ENCODE measurements around the gene SOCS3. TPM values are rescaled to one million over a fixed set of nuclear protein-coding genes. Genes with fewer than 3 reads are reported as not detected.

Gene SOCS3
- polyA plus RNA-seq, 1 experiment, result 15.3 TPM

GRCh38 chr17:78317794-78318400 lies 42.0 kb downstream of the SOCS3 start:
- Histone ChIP-seq H3K4me3 (ENCODE audit: low read depth, low read length) (no peak overlapping the region), H3K9me3 (ENCODE audit: control insufficient read depth, insufficient read depth, low read length) (no peaks in the 10 kb centered on the region), H3K27me3 (ENCODE audit: control insufficient read depth, insufficient read depth, low read length) (no peaks in the 10 kb centered on the region), H3K27ac (ENCODE audit: low read depth, low read length) (no peak overlapping the region)
- no peak for DNase-seq (ENCODE audit: low read depth, low spot score)
- CTCF ChIA-PET, result no interaction called here
- POLR2A ChIA-PET, result no interaction called here
- TF ChIP-seq CTCF (IDR thresholded peaks at IDR 0.05; ENCODE audit: low read depth, low read length), result no peak

- H3K9me3 ChIP-seq (ENCODE audit: control insufficient read depth, insufficient read depth, low read length), result no peaks in the 10 kb centered on the region
- ChIA-PET CTCF (interaction anchor here (0.6 to 1.7 kb wide), 2 partner anchors 12 to 44 kb away, joined by 4 to 6 read pairs; no protein-coding TSS in a partner anchor), POLR2A (interaction anchor here (0.6 to 3.5 kb wide), 3 partner anchors 7 to 1921 kb away, joined by 3 to 32 read pairs (median 5); partner anchors contain the start of gene SOCS3)
- DNase-seq (ENCODE audit: low read depth, low spot score), result no peak
- no peak for TF ChIP-seq CTCF (IDR thresholded peaks at IDR 0.05; ENCODE audit: low read depth, low read length)
- H3K27ac ChIP-seq (ENCODE audit: low read depth, low read length), result peak overlapping the region; percentile 97
- no peak overlapping the region for H3K4me3 ChIP-seq (ENCODE audit: low read depth, low read length)
- no peaks in the 10 kb centered on the region for H3K27me3 ChIP-seq (ENCODE audit: control insufficient read depth, insufficient read depth, low read length)
Observed at GRCh38 chr17:78316867-78317789, 42.7 kb downstream of the SOCS3 start.

GRCh38 chr17:78316115-78316866 lies 43.6 kb downstream of the SOCS3 start:
- Histone ChIP-seq H3K27me3 (ENCODE audit: control insufficient read depth, insufficient read depth, low read length) (no peaks in the 10 kb centered on the region), H3K9me3 (ENCODE audit: control insufficient read depth, insufficient read depth, low read length) (no peaks in the 10 kb centered on the region), H3K27ac (ENCODE audit: low read depth, low read length) (peak overlapping the region; percentile 97), H3K4me3 (ENCODE audit: low read depth, low read length) (peak overlapping the region; percentile 43)
- no peak for DNase-seq (ENCODE audit: low read depth, low spot score)
- ChIA-PET CTCF (interaction anchor here (1.7 kb wide), 1 partner anchor 45 kb away, joined by 6 read pairs; no protein-coding TSS in a partner anchor), POLR2A (interaction anchor here (2.2 to 3.5 kb wide), 2 partner anchors 8 to 43 kb away, joined by 5 to 32 read pairs; partner anchors contain the start of gene SOCS3)
- no peak for TF ChIP-seq CTCF (IDR thresholded peaks at IDR 0.05; ENCODE audit: low read depth, low read length)

GRCh38 chr17:78315355-78316114 lies 44.3 kb downstream of the SOCS3 start:
- Histone ChIP-seq H3K4me3 (ENCODE audit: low read depth, low read length) (peak overlapping the region; percentile 43), H3K9me3 (ENCODE audit: control insufficient read depth, insufficient read depth, low read length) (no peaks in the 10 kb centered on the region), H3K27me3 (ENCODE audit: control insufficient read depth, insufficient read depth, low read length) (no peaks in the 10 kb centered on the region), H3K27ac (ENCODE audit: low read depth, low read length) (peak overlapping the region; percentile 97)
- DNase-seq (ENCODE audit: low read depth, low spot score), result peak; percentile 70
- no peak for TF ChIP-seq CTCF (IDR thresholded peaks at IDR 0.05; ENCODE audit: low read depth, low read length)
- ChIA-PET POLR2A (interaction anchor here (0.6 to 3.5 kb wide), 4 partner anchors 9 to 1044 kb away, joined by 3 to 32 read pairs (median 6); partner anchors contain the start of gene SOCS3), CTCF (interaction anchor here (0.8 to 1.7 kb wide), 2 partner anchors 45 to 46 kb away, joined by 3 to 6 read pairs; no protein-coding TSS in a partner anchor)
